ENCODE data around the gene PTGES2.
A peak's percentile ranks its signal among the peaks of the same experiment; 100 is the strongest.

The PTGES2 gene

GRCh38 chr9:128102861-128103588 is 24.5 kb downstream of the PTGES2 start:
- no peak for DNase-seq

GRCh38 chr9:128102196-128102595 is 25.3 kb downstream of the PTGES2 start:
- DNase-seq: no peak

GRCh38 chr9:128101690-128102089 is 25.8 kb downstream of the PTGES2 start:
- no peak for DNase-seq

GRCh38 chr9:128101231-128101661 is 26.3 kb downstream of the PTGES2 start:
- no peak for DNase-seq

- no peak for DNase-seq
These were observed 26.9 kb downstream of the PTGES2 start for GRCh38 chr9:128100581-128100980.

GRCh38 chr9:128099932-128100491 is 27.5 kb downstream of the PTGES2 start:
- peak; percentile 32 for DNase-seq

- DNase-seq: no peak
These were observed 28.1 kb downstream of the PTGES2 start for GRCh38 chr9:128099231-128099931.

- DNase-seq: peak; percentile 97
These were observed 29.0 kb downstream of the PTGES2 start for GRCh38 chr9:128098297-128099230.

- DNase-seq: no peak
These were observed 29.8 kb downstream of the PTGES2 start for GRCh38 chr9:128097543-128098296.

- DNase-seq: peak; percentile 20
These were observed 30.7 kb downstream of the PTGES2 start for GRCh38 chr9:128096616-128097536.

GRCh38 chr9:128094950-128095544 is 32.5 kb downstream of the PTGES2 start:
- no peak for DNase-seq

- DNase-seq: peak; percentile 95
These were observed 33.2 kb downstream of the PTGES2 start for GRCh38 chr9:128094166-128094949.

- DNase-seq: no peak
These were observed 34.5 kb downstream of the PTGES2 start for GRCh38 chr9:128093011-128093410.

GRCh38 chr9:128092199-128092977 is 35.1 kb downstream of the PTGES2 start:
- no peak for DNase-seq

- DNase-seq: no peak
These were observed 36.0 kb downstream of the PTGES2 start for GRCh38 chr9:128091571-128091970.

- no peak for DNase-seq
These were observed 36.4 kb downstream of the PTGES2 start for GRCh38 chr9:128091144-128091543.

- DNase-seq: no peak
These were observed 38.2 kb downstream of the PTGES2 start for GRCh38 chr9:128089299-128089698.

GRCh38 chr9:128088253-128088945 is 39.1 kb downstream of the PTGES2 start:
- no peak for DNase-seq
